Heart left ventricle (tissue), 16 donors: ENCODE results near the gene EXPH5. TPM values are rescaled to one million over a fixed set of nuclear protein-coding genes. Genes with fewer than 3 reads are reported as not detected.

Source experiments
- ATAC-seq, 4 donors: fragments of 200-7000 bp; cut with Tn5 transposase; one replicate each; pipeline ENCODE4 v1.9.1; 2020 to 2022; ENCODE audit warnings: moderate library complexity in 4 of 4, mild to moderate bottlenecking in 3 of 4, moderate number of reproducible peaks in 1 of 4
- DNase-seq, 5 donors: peaks; one replicate each; pipeline ENCODE4 v3.0.0-alpha.2; 2020
- H3K27ac ChIP-seq, 12 donors: fragments of 200-600 bp; sonication (generic) in 4 of 12; one replicate each; pipeline versions ENCODE4 v1.5.0 to v1.8.0; 2016 to 2022; ENCODE audit warnings: mild to moderate bottlenecking in 2 of 12
- H3K27me3 ChIP-seq, 9 donors: fragments of 200-600 bp; sonication (generic) in 2 of 9; one replicate each; pipeline versions ENCODE4 v1.5.1 to v1.8.0; 2016 to 2022; ENCODE audit warnings: mild to moderate bottlenecking in 3 of 9
- H3K36me3 ChIP-seq, 9 donors: fragments of 200-600 bp; sonication (generic) in 2 of 9; one replicate each; pipeline versions ENCODE4 v1.5.0 to v1.8.0; 2018 to 2022; ENCODE audit warnings: mild to moderate bottlenecking in 2 of 9
- H3K4me1 ChIP-seq, 12 donors: fragments of 200-600 bp; sonication (generic) in 4 of 12; one replicate each; pipeline versions ENCODE4 v1.5.0 to v1.8.0; 2016 to 2022; ENCODE audit warnings: mild to moderate bottlenecking in 3 of 12
- H3K4me3 ChIP-seq, 12 donors: fragments of 200-600 bp; sonication (generic) in 4 of 12; one replicate each; pipeline versions ENCODE4 v1.5.0 to v1.8.0; 2017 to 2022; ENCODE audit warnings: mild to moderate bottlenecking in 9 of 12, moderate library complexity in 4 of 12
- H3K9me3 ChIP-seq, 12 donors: fragments of 200-600 bp; sonication (generic) in 4 of 12; one replicate each; pipeline versions ENCODE4 v1.5.0 to v1.8.0; 2016 to 2022; ENCODE audit warnings: mild to moderate bottlenecking in 1 of 12
- CTCF ChIP-seq, 12 donors: fragments of 200-600 bp; sonication (generic) in 4 of 12; IDR thresholded peaks; one replicate each; pipeline versions ENCODE4 v1.5.0 to v1.8.0; 2018 to 2022; ENCODE audit warnings: antibody characterized with exemption in 12 of 12, mild to moderate bottlenecking in 5 of 12
- POLR2A ChIP-seq, 2 donors: fragments of 450-650 bp; IDR thresholded peaks; one replicate each; pipeline ENCODE4 v1.6.1; 2017; ENCODE audit warnings: antibody characterized with exemption in 2 of 2, mild to moderate bottlenecking in 2 of 2, moderate library complexity in 2 of 2
- WGBS, 4 donors: extraction: QIAGEN DNeasy Blood & Tissue Kit in 2 of 4; methylation state at CpG; one replicate each; pipeline versions ENCODE4 v1.1.5 to v1.1.7; 2013 to 2018; 5-methylcytosine and 5-hydroxymethylcytosine counted together
- intact Hi-C, 10 donors: fragments of 100-400 bp; cut with DNase I; formaldehyde crosslinking; loops; one replicate each; pipeline versions ENCODE4 v1.11.1 to v1.14.2; 2022
- polyA plus RNA-seq, 2 donors: library from polyadenylated mRNA; stranded (reverse); fragments of 200-250 nt; gene quantifications; one replicate each; pipeline ENCODE4 v1.2.3, GENCODE V29; 2013
- total RNA-seq, 9 donors: library from RNA; depleted of rRNA in 2 of 9; stranded (reverse); fragments of >200 nt in 2 of 9; fragmentation: NEBNext Ultra II Directional in 3 of 9; extraction: Animal tissue kit (Norgen Biotek cat#: 25700) in 3 of 9; gene quantifications; one replicate each; pipeline versions ENCODE4 v1.1.0 to v1.2.4, GENCODE V29; 2016 to 2023
- donor health status: ischemic (EF 13 %, LVEDD 7.1; RV severe dilation, severe dysfunction).
- donor health status: healthy with polysubstance abuse.
- donor health status: DM: no; HTN: yes; CAD: no.
- donor health status: DM: no; HTN: no; CAD: no.
- donor health status: ischemic (EF 25% LVEDD 6.9; RV normal size, moderate dysfunction).
- donor health status: ischemic (EF 25% LVEDD 5.7; RV mildly dilated, moderate dysfunction).
- donor health status: healthy.
- donor health status: DM: yes; HTN: yes; CAD: no.
- donor health status: ischemic (EF 35%, LVEDD 5.7; RV mildly dilated, moderate dysfunction).
- donor health status: nonischemic (EF 11% LVEDD 7.7; RV severe dilation, severe dysfunction).
- donor health status: DM: yes; HTN: yes; CAD: no.
- donor health status: PGD.
- donor health status: ischemic (EF 29% LVEDD 5.4; RV normal size, mild dysfunction).
- donor health status: nonischemic (EF 23%, LVEDD 6.1; RV moderate dilation, normal function).

Gene EXPH5
- total and polyA plus RNA-seq, 11 donors: 0.14 to 4.2 (median 1.1) TPM

DNA sequence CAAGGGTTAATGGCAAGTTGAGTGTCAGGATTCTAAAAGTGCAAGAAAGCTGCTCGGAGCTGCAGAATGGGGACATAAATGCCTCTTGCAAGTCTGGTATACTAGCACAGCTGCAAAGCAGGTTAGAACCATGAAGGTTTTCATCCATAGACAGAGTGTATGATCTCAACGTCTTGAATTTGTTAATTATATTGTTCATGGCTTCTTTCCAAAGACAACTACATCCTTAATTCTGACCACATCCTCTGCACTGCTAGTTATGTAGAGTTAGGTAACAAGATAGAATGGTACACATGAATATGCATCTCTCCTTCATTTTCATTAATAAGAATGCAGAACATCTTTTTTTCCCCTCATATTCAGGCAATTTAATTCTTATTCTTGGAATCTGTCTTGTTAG is 34.2 kb downstream of the EXPH5 start:
- intact Hi-C loops: loop anchor here in 1 of 10 donors (10.0 kb wide), 1 partner anchor 125 kb away; no protein-coding TSS in a partner anchor
- Histone ChIP-seq H3K36me3 (no peaks in the 10 kb centered on the region), H3K27ac (no peak overlapping the region), H3K4me3 (no peak overlapping the region), H3K27me3 (no peaks in the 10 kb centered on the region), H3K9me3 (no peaks in the 10 kb centered on the region), H3K4me1 (peaks cover 0 to 5% (median 0%) of the 10 kb centered on the region in 12 donors)
- DNase-seq: no peak
- ATAC-seq: no peak
- 27 to 47% (median 39%) methylated on average over 2 of the region's 2 CpGs for WGBS, 4 donors
- TF ChIP-seq CTCF (IDR thresholded peaks at IDR 0.05) (no peak), POLR2A (IDR thresholded peaks at IDR 0.05) (no peak)

DNA sequence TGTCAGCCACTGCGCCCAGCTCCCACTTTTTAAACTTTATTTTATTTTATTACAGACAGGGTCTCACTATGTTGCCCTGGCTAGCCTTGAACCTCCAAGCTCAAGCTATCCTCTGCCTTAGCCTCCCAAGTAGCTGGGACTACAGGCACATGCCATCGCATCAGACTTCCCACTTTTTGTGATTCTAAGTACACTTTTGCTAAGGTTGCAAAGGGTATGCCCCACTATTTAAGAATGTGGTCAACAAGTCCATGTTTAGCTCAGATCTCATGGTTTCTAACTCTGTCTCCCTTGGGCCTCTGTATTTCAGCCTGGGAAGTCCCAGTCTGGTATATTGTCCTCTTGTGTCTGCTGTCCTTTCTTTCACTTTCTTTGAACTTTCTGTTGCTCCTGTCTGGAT is 35.3 kb downstream of the EXPH5 start:
- 93 to 98% (median 96%) methylated on average over 2 of the region's 2 CpGs for WGBS, 4 donors
- H3K9me3 ChIP-seq: no peaks in the 10 kb centered on the region
- no peak overlapping the region for H3K4me3 ChIP-seq
- H3K27ac ChIP-seq: no peak overlapping the region
- no peak for ATAC-seq
- peaks cover 0 to 5% (median 0%) of the 10 kb centered on the region in 12 donors for H3K4me1 ChIP-seq
- no peak for TF ChIP-seq POLR2A (IDR thresholded peaks at IDR 0.05)
- TF ChIP-seq CTCF (IDR thresholded peaks at IDR 0.05): no peak
- intact Hi-C loops: loop anchor here in 1 of 10 donors (10.0 kb wide), 1 partner anchor 123 kb away; no protein-coding TSS in a partner anchor
- no peaks in the 10 kb centered on the region for H3K36me3 ChIP-seq
- no peak for DNase-seq
- no peaks in the 10 kb centered on the region for H3K27me3 ChIP-seq

- DNase-seq (no peak), ATAC-seq (no peak)
- 22 to 44% (median 33%) methylated on average over 2 of the region's 2 CpGs for WGBS, 4 donors
- H3K27me3 ChIP-seq: no peaks in the 10 kb centered on the region
- intact Hi-C loops: loop anchor here in 1 of 10 donors (10.0 kb wide), 1 partner anchor 121 kb away; no protein-coding TSS in a partner anchor
- no peak overlapping the region for H3K27ac ChIP-seq
- no peak overlapping the region for H3K4me3 ChIP-seq
- TF ChIP-seq CTCF (IDR thresholded peaks at IDR 0.05) (no peak), POLR2A (IDR thresholded peaks at IDR 0.05) (no peak)
- no peaks in the 10 kb centered on the region for H3K36me3 ChIP-seq
- no peaks in the 10 kb centered on the region for H3K9me3 ChIP-seq
- peaks cover 0 to 12% (median 0%) of the 10 kb centered on the region in 12 donors for H3K4me1 ChIP-seq
Measured at GRCh38 chr11:108556019-108556418, 37.5 kb downstream of the EXPH5 start.

GRCh38 chr11:108551651-108552462 is 41.7 kb downstream of the EXPH5 start:
- ATAC-seq: no peak
- intact Hi-C loops: loop anchor here in 1 of 10 donors (10.0 kb wide), 1 partner anchor 117 kb away; no protein-coding TSS in a partner anchor
- Histone ChIP-seq H3K4me3 (no peak overlapping the region), H3K36me3 (no peaks in the 10 kb centered on the region), H3K4me1 (peaks cover 0 to 8% (median 0%) of the 10 kb centered on the region in 12 donors), H3K27me3 (no peaks in the 10 kb centered on the region), H3K9me3 (no peaks in the 10 kb centered on the region), H3K27ac (no peak overlapping the region)
- WGBS, 4 donors: 49 to 60% (median 51%) methylated on average over 10 of the region's 10 CpGs
- DNase-seq: no peak
- TF ChIP-seq CTCF (IDR thresholded peaks at IDR 0.05) (no peak), POLR2A (IDR thresholded peaks at IDR 0.05) (no peak)
